Chondrocyte (in vitro differentiated cells): Measurements from ENCODE around the gene GBP4. TPM values are rescaled to one million over a fixed set of nuclear protein-coding genes. Genes with fewer than 3 reads are reported as not detected.

ENCODE experiments used
- DNase-seq: peaks from one replicate; pipeline ENCODE4 v3.0.0; 2021; ENCODE audit warnings: mixed read lengths, low spot score
- H3K27ac Mint-ChIP-seq: one replicate; pipeline ENCODE4 v1.8.0; 2021; ENCODE audit warnings: mild to moderate bottlenecking, moderate library complexity, mixed read lengths; ENCODE audit not compliant: unreplicated experiment
- H3K27me3 Mint-ChIP-seq: 2 replicates; pipeline ENCODE4 v1.8.0; 2021; ENCODE audit warnings: low read depth, mixed read lengths
- H3K36me3 Mint-ChIP-seq: 2 replicates; pipeline ENCODE4 v1.8.0; 2021; ENCODE audit warnings: low read depth, mixed read lengths
- H3K4me1 Mint-ChIP-seq: 2 replicates; pipeline ENCODE4 v1.8.0; 2021; ENCODE audit warnings: low read depth, mild to moderate bottlenecking, mixed read lengths
- H3K4me3 Mint-ChIP-seq: one replicate; pipeline ENCODE4 v1.8.0; 2021; ENCODE audit warnings: mild to moderate bottlenecking, moderate library complexity, mixed read lengths; ENCODE audit not compliant: unreplicated experiment
- H3K9me3 Mint-ChIP-seq: 2 replicates; pipeline ENCODE4 v1.8.0; 2021; ENCODE audit warnings: low read depth, mixed read lengths
- CTCF ChIP-seq: fragments of 200-600 bp; sonication (generic); IDR thresholded peaks from 2 replicates; pipeline ENCODE4 v1.5.0; 2021; ENCODE audit warnings: antibody characterized with exemption, mild to moderate bottlenecking, moderate library complexity
- total RNA-seq: library from RNA; stranded (reverse); gene quantifications from 3 replicates; pipeline ENCODE4 v1.2.1, GENCODE V29; 2021

Gene GBP4
- total RNA-seq, 1 donor from 2014 or later = not detected

GRCh38 chr1:89199525-89200031, 836 bp upstream of the GBP4 start:
- H3K4me1 Mint-ChIP-seq = no peaks in the 10 kb centered on the region
- H3K27me3 Mint-ChIP-seq = peaks cover 3% of the 10 kb centered on the region
- H3K36me3 Mint-ChIP-seq = no peaks in the 10 kb centered on the region
- DNase-seq = no peak
- no peak overlapping the region for H3K4me3 Mint-ChIP-seq
- H3K27ac Mint-ChIP-seq = no peak overlapping the region
- no peak for TF ChIP-seq CTCF
- H3K9me3 Mint-ChIP-seq = peaks cover 6% of the 10 kb centered on the region

GRCh38 chr1:89198081-89198480, 661 bp downstream of the GBP4 start:
- no peak for TF ChIP-seq CTCF
- Mint-ChIP-seq H3K36me3 (no peaks in the 10 kb centered on the region), H3K4me3 (no peak overlapping the region), H3K9me3 (no peaks in the 10 kb centered on the region), H3K27ac (no peak overlapping the region), H3K4me1 (no peaks in the 10 kb centered on the region), H3K27me3 (peaks cover 3% of the 10 kb centered on the region)
- no peak for DNase-seq

GRCh38 chr1:89195476-89195875, 3.3 kb downstream of the GBP4 start:
- Mint-ChIP-seq H3K4me3 (no peak overlapping the region), H3K4me1 (no peaks in the 10 kb centered on the region), H3K27ac (no peak overlapping the region), H3K9me3 (no peaks in the 10 kb centered on the region), H3K27me3 (peaks cover 3% of the 10 kb centered on the region), H3K36me3 (no peaks in the 10 kb centered on the region)
- DNase-seq = no peak
- TF ChIP-seq CTCF = no peak

- H3K4me3 Mint-ChIP-seq = no peak overlapping the region
- H3K27me3 Mint-ChIP-seq = peaks cover 11% of the 10 kb centered on the region
- H3K27ac Mint-ChIP-seq = no peak overlapping the region
- no peak for TF ChIP-seq CTCF
- no peaks in the 10 kb centered on the region for H3K4me1 Mint-ChIP-seq
- H3K9me3 Mint-ChIP-seq = no peaks in the 10 kb centered on the region
- no peak for DNase-seq
- no peaks in the 10 kb centered on the region for H3K36me3 Mint-ChIP-seq
These were observed 7.4 kb downstream of the GBP4 start for GRCh38 chr1:89191314-89191713.

- Mint-ChIP-seq H3K4me3 (no peak overlapping the region), H3K27me3 (peaks cover 11% of the 10 kb centered on the region), H3K9me3 (no peaks in the 10 kb centered on the region), H3K36me3 (no peaks in the 10 kb centered on the region), H3K4me1 (no peaks in the 10 kb centered on the region), H3K27ac (no peak overlapping the region)
- DNase-seq = no peak
- TF ChIP-seq CTCF = no peak
These were observed 8.7 kb downstream of the GBP4 start for GRCh38 chr1:89190017-89190416.
